Lower lobe of right lung (tissue), 2 donors: ENCODE results near the gene IL17D. TPM values are rescaled to one million over a fixed set of nuclear protein-coding genes. Genes with fewer than 3 reads are reported as not detected.
"Not testable (repeated sequence)": the region's sequence is repeated elsewhere in the genome, so short reads cannot be mapped to it uniquely, and the experiment has no call there.

Experiments
- ATAC-seq, 2 donors: fragments of 200-7000 bp; cut with Tn5 transposase; one replicate each; pipeline ENCODE4 v1.9.1; 2020 to 2022; ENCODE audit warnings: mild to moderate bottlenecking in 2 of 2, moderate library complexity in 2 of 2
- DNase-seq: peaks from one replicate; pipeline ENCODE4 v3.0.0-alpha.2; 2020
- H3K27ac ChIP-seq: fragments of 200-600 bp; one replicate; pipeline ENCODE4 v1.8.0; 2022
- H3K27me3 ChIP-seq: fragments of 200-600 bp; one replicate; pipeline ENCODE4 v1.8.0; 2022; ENCODE audit warnings: low read depth
- H3K36me3 ChIP-seq: fragments of 200-600 bp; one replicate; pipeline ENCODE4 v1.8.0; 2022; ENCODE audit warnings: mild to moderate bottlenecking
- H3K4me1 ChIP-seq: fragments of 200-600 bp; one replicate; pipeline ENCODE4 v1.8.0; 2022
- H3K4me3 ChIP-seq: fragments of 200-600 bp; one replicate; pipeline ENCODE4 v1.8.0; 2022; ENCODE audit warnings: mild to moderate bottlenecking
- H3K9me3 ChIP-seq: fragments of 200-600 bp; one replicate; pipeline ENCODE4 v1.8.0; 2022
- CTCF ChIP-seq: fragments of 200-600 bp; IDR thresholded peaks from one replicate; pipeline ENCODE4 v1.8.0; 2022; ENCODE audit warnings: antibody characterized with exemption, mild to moderate bottlenecking
- intact Hi-C: fragments of 100-400 bp; cut with DNase I; formaldehyde crosslinking; loops from one replicate; pipeline ENCODE4 v1.11.0; 2022
- total RNA-seq: library from RNA; stranded (reverse); fragmentation: NEBNext Ultra II Directional; extraction: Animal tissue kit (Norgen Biotek cat#: 25700); gene quantifications from one replicate; pipeline ENCODE4 v1.2.1, GENCODE V29; 2021
- donor health status: DM: no; HTN: yes; CAD: no; lungs with severe emphysema.

Gene IL17D
- total RNA-seq, 1 donor from 2014 or later = 1.5 TPM

- ATAC-seq = no peak
- intact Hi-C loops = no loop called here
- no peak overlapping the region for H3K4me3 ChIP-seq
- DNase-seq = no peak
- H3K9me3 ChIP-seq = no peaks in the 10 kb centered on the region
- H3K36me3 ChIP-seq = no peaks in the 10 kb centered on the region
- H3K27me3 ChIP-seq = no peaks in the 10 kb centered on the region
- no peaks in the 10 kb centered on the region for H3K4me1 ChIP-seq
- no peak for TF ChIP-seq CTCF
- no peak overlapping the region for H3K27ac ChIP-seq
Observed at GRCh38 chr13:20727856-20728255, 24.4 kb downstream of the IL17D start.

- no peaks in the 10 kb centered on the region for H3K27me3 ChIP-seq
- intact Hi-C loops = no loop called here
- DNase-seq (no peak), ATAC-seq (no peak)
- H3K4me1 ChIP-seq = no peaks in the 10 kb centered on the region
- H3K4me3 ChIP-seq = no peak overlapping the region
- no peaks in the 10 kb centered on the region for H3K36me3 ChIP-seq
- H3K9me3 ChIP-seq = no peaks in the 10 kb centered on the region
- TF ChIP-seq CTCF = no peak
- H3K27ac ChIP-seq = no peak overlapping the region
Observed at GRCh38 chr13:20728579-20729311, 25.2 kb downstream of the IL17D start.

GRCh38 chr13:20729633-20730585 is 26.4 kb downstream of the IL17D start:
- no peaks in the 10 kb centered on the region for H3K27me3 ChIP-seq
- no peaks in the 10 kb centered on the region for H3K9me3 ChIP-seq
- no peak overlapping the region for H3K4me3 ChIP-seq
- intact Hi-C loops = no loop called here
- DNase-seq (no peak), ATAC-seq (no peak)
- no peak for TF ChIP-seq CTCF
- no peaks in the 10 kb centered on the region for H3K36me3 ChIP-seq
- H3K27ac ChIP-seq = no peak overlapping the region
- H3K4me1 ChIP-seq = no peaks in the 10 kb centered on the region

- TF ChIP-seq CTCF = no peak
- no peak for DNase-seq
- Histone ChIP-seq H3K4me3 (no peak overlapping the region), H3K27ac (no peak overlapping the region), H3K36me3 (peaks cover 3% of the 10 kb centered on the region), H3K4me1 (no peaks in the 10 kb centered on the region), H3K27me3 (no peaks in the 10 kb centered on the region), H3K9me3 (no peaks in the 10 kb centered on the region)
- no peak for ATAC-seq
- intact Hi-C loops = no loop called here
Observed at GRCh38 chr13:20738616-20739015, 35.1 kb downstream of the IL17D start.

GRCh38 chr13:20740021-20740420 is 36.5 kb downstream of the IL17D start:
- no peak for ATAC-seq

GRCh38 chr13:20743830-20744404 is 40.4 kb downstream of the IL17D start:
- H3K27ac ChIP-seq, ATAC-seq, H3K4me1 ChIP-seq, DNase-seq, H3K27me3 ChIP-seq, H3K36me3 ChIP-seq, H3K4me3 ChIP-seq, intact Hi-C loops, H3K9me3 ChIP-seq: not testable (repeated sequence)

More at GRCh38 chr13:20740021-20740420, 36.5 kb downstream of the IL17D start:
- intact Hi-C loops = no loop called here
- Histone ChIP-seq H3K27ac (no peak overlapping the region), H3K36me3 (peaks cover 3% of the 10 kb centered on the region), H3K27me3 (no peaks in the 10 kb centered on the region), H3K4me3 (no peak overlapping the region), H3K4me1 (no peaks in the 10 kb centered on the region), H3K9me3 (no peaks in the 10 kb centered on the region)
- TF ChIP-seq CTCF = no peak
- no peak for DNase-seq
